Neural cell (in vitro differentiated cells): Measurements from ENCODE around the gene UPB1. TPM values are rescaled to one million over a fixed set of nuclear protein-coding genes. Genes with fewer than 3 reads are reported as not detected.

ENCODE experiments used
- H2AFZ ChIP-seq: fragments of 200-600, 300-800 bp; sonication (generic), shearing (Covaris generic); 2 replicates; pipeline ENCODE4 v1.6.0; 2014; ENCODE audit warnings: low read depth, mild to moderate bottlenecking, antibody characterized with exemption, low read length, moderate library complexity
- H3F3A ChIP-seq: fragments of 200-600 bp; shearing (Covaris generic); 2 replicates; pipeline ENCODE4 v1.6.1; 2016; ENCODE audit warnings: mild to moderate bottlenecking, moderate library complexity, mixed read lengths, antibody characterized with exemption, low read length; ENCODE audit not compliant: insufficient read depth, poor library complexity, severe bottlenecking
- H3K27ac ChIP-seq: fragments of 200-600, 300-800 bp; sonication (generic), shearing (Covaris generic); 2 replicates; pipeline ENCODE4 v1.5.1; 2014; ENCODE audit warnings: mild to moderate bottlenecking, low read length, moderate library complexity
- H3K27me3 ChIP-seq: fragments of 300-800, 200-600 bp; sonication (generic), shearing (Covaris generic); 2 replicates; pipeline ENCODE4 v1.6.0; 2014; ENCODE audit warnings: mild to moderate bottlenecking, low read depth, low read length, moderate library complexity; ENCODE audit not compliant: insufficient read depth
- H3K36me3 ChIP-seq: fragments of 300-800, 200-600 bp; sonication (generic), shearing (Covaris generic); 2 replicates; pipeline ENCODE4 v1.5.1; 2014; ENCODE audit warnings: mild to moderate bottlenecking, antibody characterized with exemption, low read length, moderate library complexity; ENCODE audit not compliant: insufficient read depth
- H3K4me2 ChIP-seq: fragments of 300-800, 200-600 bp; sonication (generic), shearing (Covaris generic); 2 replicates; pipeline ENCODE4 v1.6.0; 2014; ENCODE audit warnings: mild to moderate bottlenecking, low read length
- H3K4me3 ChIP-seq: fragments of 300-800, 200-600 bp; sonication (generic), shearing (Covaris generic); 2 replicates; pipeline ENCODE4 v1.5.1; 2014; ENCODE audit warnings: mild to moderate bottlenecking, low read length, moderate library complexity
- H3K79me2 ChIP-seq: fragments of 200-600 bp; shearing (Covaris generic); replicated peaks from 2 replicates; pipeline ENCODE4 v1.6.0; 2014; ENCODE audit warnings: mild to moderate bottlenecking, low read length, moderate library complexity; ENCODE audit not compliant: insufficient read depth
- H3K9ac ChIP-seq: fragments of 300-800, 200-600 bp; sonication (generic), shearing (Covaris generic); 2 replicates; pipeline ENCODE4 v1.6.1; 2016; ENCODE audit warnings: mild to moderate bottlenecking, low read length, mixed read lengths
- H3K9me2 ChIP-seq: fragments of 200-600 bp; shearing (Covaris generic); 2 replicates; pipeline ENCODE4 v1.6.1; 2016; ENCODE audit warnings: mild to moderate bottlenecking, low read length, mixed read lengths; ENCODE audit not compliant: insufficient read depth
- H3K9me3 ChIP-seq: fragments of 200-600, 300-800 bp; sonication (generic), shearing (Covaris generic); 2 replicates; pipeline ENCODE4 v1.6.1; 2016; ENCODE audit warnings: mild to moderate bottlenecking, mixed run types, low read length, moderate library complexity, mixed read lengths
- H4K20me1 ChIP-seq: fragments of 200-600 bp; shearing (Covaris generic); 2 replicates; pipeline ENCODE4 v1.6.1; 2016; ENCODE audit warnings: mild to moderate bottlenecking, mixed run types; ENCODE audit not compliant: insufficient read depth
- CTCF ChIP-seq: fragments of 450-650 bp; IDR thresholded peaks from 2 replicates; pipeline ENCODE4 v1.5.1; 2014; ENCODE audit warnings: antibody characterized with exemption, mild to moderate bottlenecking, moderate library complexity; ENCODE audit not compliant: poor library complexity, severe bottlenecking
- EP300 ChIP-seq: fragments of 450-650 bp; conservative IDR thresholded peaks from 2 replicates; pipeline ENCODE4 v1.6.1; 2014; ENCODE audit warnings: antibody characterized with exemption, mild to moderate bottlenecking, moderate library complexity; ENCODE audit not compliant: poor library complexity, severe bottlenecking
- EZH2 ChIP-seq: fragments of 200-600, 300-800 bp; shearing (Covaris generic), sonication (generic); IDR thresholded peaks from 2 replicates; pipeline ENCODE4 v1.6.1; 2014; ENCODE audit warnings: antibody characterized with exemption, low read length, borderline replicate concordance, mild to moderate bottlenecking; ENCODE audit not compliant: insufficient read depth, poor library complexity, severe bottlenecking
- MXI1 ChIP-seq: fragments of 450-650 bp; conservative IDR thresholded peaks from 2 replicates; pipeline ENCODE4 v1.6.1; 2014; ENCODE audit warnings: antibody characterized with exemption, mild to moderate bottlenecking; ENCODE audit not compliant: poor library complexity, severe bottlenecking
- POLR2AphosphoS5 ChIP-seq: IDR thresholded peaks from 2 replicates; pipeline ENCODE4 v1.6.1; 2012
- RAD21 ChIP-seq: fragments of 450-650 bp; conservative IDR thresholded peaks from 2 replicates; pipeline ENCODE4 v1.6.1; 2014; ENCODE audit warnings: antibody characterized with exemption, mild to moderate bottlenecking, moderate library complexity
- REST ChIP-seq: IDR thresholded peaks from 2 replicates; pipeline ENCODE4 v1.6.1; 2012; ENCODE audit warnings: borderline replicate concordance
- SMC3 ChIP-seq: fragments of 450-650 bp; conservative IDR thresholded peaks from 2 replicates; pipeline ENCODE4 v1.6.1; 2014; ENCODE audit warnings: antibody characterized with exemption, mild to moderate bottlenecking, moderate library complexity; ENCODE audit not compliant: poor library complexity
- TAF1 ChIP-seq: IDR thresholded peaks from 2 replicates; pipeline ENCODE4 v1.6.1; 2012; ENCODE audit warnings: low read depth
- polyA plus RNA-seq: library from polyadenylated mRNA; depleted of rRNA; stranded (reverse); fragments of >200 nt; gene quantifications from 2 replicates; pipeline ENCODE4 v1.2.3, GENCODE V29; 2014

UPB1 gene
- polyA plus RNA-seq, 1 donor from 2014 or later: 0.12 TPM

- Histone ChIP-seq H3K27me3 (no peaks in the 10 kb centered on the region), H2AFZ (no peak overlapping the region), H3K36me3 (no peaks in the 10 kb centered on the region), H3K79me2 (no peaks in the 10 kb centered on the region), H3K4me3 (no peak overlapping the region), H3K9me2 (no peaks in the 10 kb centered on the region), H4K20me1 (no peaks in the 10 kb centered on the region), H3K9me3 (no peaks in the 10 kb centered on the region), H3F3A (no peaks in the 10 kb centered on the region), H3K9ac (no peak overlapping the region), H3K27ac (no peak overlapping the region), H3K4me2 (no peak overlapping the region)
- TF ChIP-seq TAF1: no peak
- TF ChIP-seq RAD21: no peak
- TF ChIP-seq REST: no peak
- no peak for TF ChIP-seq CTCF
- no peak for TF ChIP-seq MXI1
- TF ChIP-seq POLR2AphosphoS5: no peak
These were observed 23.6 kb upstream of the UPB1 start for GRCh38 chr22:24471570-24471969.

- Histone ChIP-seq H3K36me3 (no peaks in the 10 kb centered on the region), H3K9me2 (no peaks in the 10 kb centered on the region), H3K9ac (no peak overlapping the region), H4K20me1 (no peaks in the 10 kb centered on the region), H3K9me3 (no peaks in the 10 kb centered on the region), H3K4me2 (no peak overlapping the region), H3K79me2 (no peaks in the 10 kb centered on the region), H2AFZ (no peak overlapping the region), H3K4me3 (no peak overlapping the region), H3K27ac (no peak overlapping the region), H3K27me3 (no peaks in the 10 kb centered on the region), H3F3A (no peaks in the 10 kb centered on the region)
- TF ChIP-seq EP300: no peak
- no peak for TF ChIP-seq RAD21
- no peak for TF ChIP-seq EZH2
- no peak for TF ChIP-seq CTCF
- no peak for TF ChIP-seq REST
- no peak for TF ChIP-seq POLR2AphosphoS5
- no peak for TF ChIP-seq SMC3
- TF ChIP-seq MXI1: no peak
- TF ChIP-seq TAF1: no peak
These were observed 21.8 kb upstream of the UPB1 start for GRCh38 chr22:24473284-24473683.
